Stimulated activated CD4-positive, alpha-beta T cell treated with anti-CD3 and anti-CD28 coated beads, TNF-alpha, amount 100 ng/mL, for 24 hours (primary cell): ENCODE data around the gene ATG16L2.

Source experiments
- DNase-seq, 3 experiments: peaks; one replicate each; pipeline ENCODE4 v3.0.0-alpha.2; 2020; ENCODE audit warnings: low read depth in 3 of 3

ATG16L2 gene, protein sequence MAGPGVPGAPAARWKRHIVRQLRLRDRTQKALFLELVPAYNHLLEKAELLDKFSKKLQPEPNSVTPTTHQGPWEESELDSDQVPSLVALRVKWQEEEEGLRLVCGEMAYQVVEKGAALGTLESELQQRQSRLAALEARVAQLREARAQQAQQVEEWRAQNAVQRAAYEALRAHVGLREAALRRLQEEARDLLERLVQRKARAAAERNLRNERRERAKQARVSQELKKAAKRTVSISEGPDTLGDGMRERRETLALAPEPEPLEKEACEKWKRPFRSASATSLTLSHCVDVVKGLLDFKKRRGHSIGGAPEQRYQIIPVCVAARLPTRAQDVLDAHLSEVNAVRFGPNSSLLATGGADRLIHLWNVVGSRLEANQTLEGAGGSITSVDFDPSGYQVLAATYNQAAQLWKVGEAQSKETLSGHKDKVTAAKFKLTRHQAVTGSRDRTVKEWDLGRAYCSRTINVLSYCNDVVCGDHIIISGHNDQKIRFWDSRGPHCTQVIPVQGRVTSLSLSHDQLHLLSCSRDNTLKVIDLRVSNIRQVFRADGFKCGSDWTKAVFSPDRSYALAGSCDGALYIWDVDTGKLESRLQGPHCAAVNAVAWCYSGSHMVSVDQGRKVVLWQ

DNA sequence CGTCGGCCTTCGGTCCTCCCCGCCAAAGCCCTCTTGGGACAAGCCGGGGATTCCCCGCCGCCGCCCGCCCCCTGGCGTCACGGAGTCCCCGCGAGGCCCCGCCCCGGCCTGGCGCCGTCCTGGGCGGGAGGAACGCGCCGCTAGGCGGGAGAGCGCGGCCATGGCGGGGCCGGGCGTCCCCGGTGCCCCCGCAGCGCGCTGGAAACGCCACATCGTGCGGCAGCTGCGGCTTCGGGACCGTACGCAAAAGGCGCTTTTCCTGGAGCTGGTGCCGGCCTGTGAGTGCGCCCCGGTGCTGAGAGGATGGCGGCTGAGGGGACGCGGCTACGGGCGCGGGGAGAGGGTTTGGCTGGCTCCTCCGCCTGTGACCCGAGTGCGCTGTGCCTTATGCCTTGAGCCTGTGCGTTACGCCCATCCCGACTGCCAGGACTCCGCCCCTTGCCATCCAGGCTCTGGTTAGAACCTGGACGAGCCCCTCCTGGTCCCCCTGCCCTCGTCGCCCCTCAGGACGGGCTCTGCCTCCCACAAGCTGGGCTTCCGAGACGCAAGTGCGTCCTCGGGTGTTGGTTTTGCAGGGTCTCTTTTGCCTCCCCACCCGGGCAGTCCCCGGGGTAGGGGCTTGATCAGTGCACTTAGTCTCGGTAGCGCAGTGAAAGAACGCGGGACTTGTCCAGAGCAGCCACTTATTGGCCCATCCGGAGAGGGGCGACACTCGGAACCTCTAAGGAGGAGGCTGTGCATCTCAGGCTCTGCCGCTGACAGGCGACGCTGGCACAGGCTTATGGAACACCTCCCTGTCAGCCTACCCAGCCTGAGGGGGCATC lies at the start of gene ATG16L2:
Gene ATG16L2 (plus strand): TSS at position 126 of the 824 bp plus-strand sequence. CDS start 35 bp downstream, at position 161.
- DNase-seq, result peak; percentile 73 to 87 (median 83)

DNA sequence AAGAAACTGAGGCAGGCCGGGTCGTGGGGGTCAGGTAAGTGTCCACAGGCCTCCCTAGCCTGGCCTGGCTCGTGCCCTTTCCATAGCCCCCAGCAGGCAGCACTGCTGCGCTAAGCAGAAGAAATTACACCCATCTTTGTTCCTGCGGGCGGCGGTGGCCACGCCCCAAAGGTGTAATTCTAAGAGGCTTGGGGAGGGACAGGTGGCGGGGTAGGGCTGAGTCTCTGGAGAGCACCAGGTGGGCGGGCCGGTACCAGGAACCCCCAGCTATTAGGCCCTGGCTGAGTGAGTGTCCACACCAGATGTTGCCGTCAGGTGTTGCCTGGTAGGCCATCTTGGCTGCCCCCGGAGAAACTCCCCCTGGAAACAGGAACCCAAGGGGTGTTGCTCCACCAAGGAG lies 49.7 kb upstream of the ATG16L2 start:
- no peak for DNase-seq

DNA sequence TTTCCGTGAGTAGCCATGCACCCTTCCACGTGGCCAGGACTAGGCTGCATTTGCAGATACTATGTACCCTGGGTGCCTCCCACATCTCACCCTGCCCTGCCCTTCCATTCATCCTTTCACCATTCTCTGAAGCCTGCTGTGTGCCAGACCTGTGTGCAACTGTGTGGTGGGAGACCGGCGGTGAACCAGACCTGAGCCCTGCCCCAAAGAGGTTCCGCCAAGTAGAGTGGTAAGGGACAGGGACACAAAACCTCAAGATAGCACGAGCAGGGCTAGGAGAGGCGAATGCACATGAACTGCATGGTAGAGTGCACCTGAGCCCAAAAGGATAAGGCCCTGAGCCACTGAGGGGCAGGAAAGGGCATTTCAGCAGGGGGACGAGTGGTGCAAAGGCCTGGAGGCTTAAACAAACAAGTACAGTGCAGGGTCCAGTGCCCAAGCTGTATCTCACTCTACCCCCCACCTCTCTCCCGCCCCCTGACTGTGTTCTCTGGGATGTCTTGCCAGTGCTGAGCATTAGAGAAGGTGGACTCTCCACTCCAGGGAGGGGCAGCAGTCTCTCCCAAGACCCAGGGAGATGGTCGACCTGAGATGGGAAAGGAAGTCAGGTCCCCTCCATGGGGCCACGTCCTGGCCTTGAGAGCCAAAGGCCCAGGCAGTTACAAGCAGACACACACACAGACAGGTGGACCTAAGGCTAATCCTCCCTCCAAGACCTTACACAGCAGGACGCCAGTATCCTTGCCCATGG lies 47.9 kb upstream of the ATG16L2 start:
- no peak for DNase-seq

DNA sequence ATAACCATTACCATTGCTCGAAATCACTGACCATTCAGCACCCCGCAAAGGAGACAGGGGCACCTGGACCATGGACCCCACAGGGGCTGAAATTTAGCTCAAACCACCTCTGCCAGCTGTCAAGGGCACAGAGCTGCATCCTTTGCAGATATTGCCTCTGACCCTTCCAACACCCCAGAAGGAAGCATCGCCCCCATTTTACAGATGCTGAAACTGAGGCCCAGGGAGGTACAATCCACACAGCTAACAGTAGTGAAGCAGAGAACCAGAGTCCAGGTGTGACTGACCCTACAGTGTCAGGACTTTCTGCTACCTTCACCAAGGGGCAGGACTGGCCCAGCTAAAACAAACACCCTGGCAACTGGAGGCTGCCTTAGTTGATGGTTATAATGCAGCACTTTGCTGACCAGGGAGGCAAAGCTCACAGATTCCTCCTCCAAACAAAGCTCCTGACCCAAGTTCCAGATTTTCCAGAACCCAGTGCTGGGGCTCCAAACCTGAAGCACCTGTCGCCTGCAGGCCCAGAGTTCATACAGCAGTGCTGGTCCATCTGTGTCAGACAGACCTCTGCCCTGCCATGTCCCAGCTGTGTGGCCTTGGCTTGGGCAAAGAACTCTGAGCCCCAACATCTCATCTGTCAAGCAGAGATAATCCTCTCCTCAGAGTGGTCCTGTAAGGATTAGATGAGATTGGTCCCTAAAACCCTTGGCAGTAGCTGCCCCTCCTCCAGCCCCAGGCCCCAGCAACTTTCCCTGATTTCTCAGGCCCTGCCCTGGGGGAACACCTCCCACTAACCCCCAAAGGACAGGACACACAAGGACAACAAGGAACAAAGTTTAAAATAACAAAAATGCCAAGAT lies 46.8 kb upstream of the ATG16L2 start:
- no peak for DNase-seq

DNA sequence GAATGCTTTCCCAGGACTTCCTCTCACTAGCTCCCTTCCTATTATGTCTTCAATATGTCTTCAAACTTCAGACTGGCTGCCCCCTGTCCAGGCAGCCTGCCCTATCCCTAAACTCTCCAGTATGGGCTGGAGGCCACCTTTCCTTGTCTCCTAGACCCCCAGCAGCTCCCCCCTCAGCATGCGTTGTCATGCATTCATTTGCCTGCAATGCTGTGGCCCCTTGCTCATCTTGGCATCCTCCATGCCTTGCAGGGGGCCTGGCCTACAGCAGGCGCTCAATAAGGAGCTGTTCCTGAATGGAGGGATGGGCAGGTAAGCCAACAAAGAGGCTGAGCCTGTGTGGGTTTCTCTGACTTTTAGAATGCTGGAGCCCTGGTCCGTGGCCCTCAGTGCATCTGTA lies 45.6 kb upstream of the ATG16L2 start:
- DNase-seq, result no peak

DNA sequence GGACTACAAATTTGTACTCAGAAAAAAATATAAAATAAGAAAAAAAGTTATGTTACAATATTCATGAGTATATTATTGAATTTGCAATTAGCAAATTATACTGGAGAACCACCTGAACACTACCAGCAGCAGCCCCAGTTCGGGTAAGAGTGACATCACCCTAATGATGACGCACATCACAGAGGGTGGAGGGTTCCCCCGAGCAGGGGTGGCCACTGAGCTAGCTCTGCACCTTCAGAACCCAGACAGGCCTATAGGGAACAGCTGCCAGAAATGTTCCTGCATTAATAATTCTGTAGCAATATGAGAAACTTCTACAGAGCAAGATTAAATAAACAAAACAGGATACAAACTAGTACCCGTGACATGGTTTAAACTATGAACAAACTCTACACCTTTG lies 44.5 kb upstream of the ATG16L2 start:
- no peak for DNase-seq

DNA sequence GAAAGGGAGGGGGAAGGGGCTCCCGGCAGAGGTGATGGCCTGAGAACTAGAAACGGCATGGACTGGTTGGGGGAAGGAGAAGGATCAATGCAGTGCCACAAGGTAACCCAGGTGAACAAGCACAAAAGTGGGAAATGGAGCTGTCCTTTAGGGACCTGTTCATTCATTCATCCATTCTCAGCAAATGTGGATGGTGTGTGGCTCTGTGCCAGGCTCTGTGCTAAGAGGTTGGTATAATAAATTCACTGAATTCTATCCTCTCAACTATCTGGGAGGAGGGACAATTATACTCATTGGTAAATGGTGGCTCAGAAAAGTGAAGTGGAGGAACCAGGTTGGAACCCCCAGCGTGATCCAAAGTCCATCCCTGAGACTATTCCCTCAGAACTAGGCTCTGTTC lies 43.4 kb upstream of the ATG16L2 start:
- no peak for DNase-seq

DNA sequence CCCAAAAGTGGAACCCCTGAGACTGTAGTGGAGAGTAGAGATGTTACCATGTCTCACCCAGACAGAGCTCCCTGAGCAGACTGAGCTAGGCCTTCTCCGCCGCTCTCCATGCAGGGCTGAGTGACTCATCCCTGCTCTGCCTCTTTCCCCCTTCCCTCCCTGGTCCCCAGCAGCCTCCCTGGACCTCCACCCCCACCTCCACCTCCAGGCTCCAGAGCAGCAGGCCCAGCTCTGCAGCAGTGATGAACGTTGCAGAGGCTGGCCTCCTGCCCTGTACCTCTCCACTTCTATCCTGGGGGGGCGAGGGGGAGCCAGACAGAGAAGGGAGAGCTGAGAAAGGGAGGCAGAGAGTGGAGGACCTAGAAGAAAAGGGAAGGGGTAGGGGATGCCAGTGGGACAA lies 42.7 kb upstream of the ATG16L2 start:
- DNase-seq, result no peak

DNA sequence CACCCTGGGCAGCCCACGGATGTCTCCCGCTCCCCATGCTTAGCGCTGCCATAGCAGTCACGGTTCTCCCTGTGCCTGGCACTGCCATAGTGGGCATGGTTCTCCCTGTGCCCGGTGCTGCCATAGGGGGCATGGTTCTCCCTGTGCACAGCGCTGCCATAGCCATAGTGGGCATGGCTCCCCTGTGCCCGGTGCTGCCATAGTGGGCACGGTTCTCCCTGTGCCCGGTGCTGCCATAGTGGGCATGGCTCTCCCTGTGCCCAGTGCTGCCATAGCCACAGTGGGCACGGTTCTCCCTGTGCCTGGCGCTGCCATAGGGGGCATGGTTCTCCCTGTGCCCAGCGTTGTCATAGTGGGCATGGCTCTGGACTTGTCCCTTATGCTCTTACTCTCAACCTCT lies 42.2 kb upstream of the ATG16L2 start:
- no peak for DNase-seq

DNA sequence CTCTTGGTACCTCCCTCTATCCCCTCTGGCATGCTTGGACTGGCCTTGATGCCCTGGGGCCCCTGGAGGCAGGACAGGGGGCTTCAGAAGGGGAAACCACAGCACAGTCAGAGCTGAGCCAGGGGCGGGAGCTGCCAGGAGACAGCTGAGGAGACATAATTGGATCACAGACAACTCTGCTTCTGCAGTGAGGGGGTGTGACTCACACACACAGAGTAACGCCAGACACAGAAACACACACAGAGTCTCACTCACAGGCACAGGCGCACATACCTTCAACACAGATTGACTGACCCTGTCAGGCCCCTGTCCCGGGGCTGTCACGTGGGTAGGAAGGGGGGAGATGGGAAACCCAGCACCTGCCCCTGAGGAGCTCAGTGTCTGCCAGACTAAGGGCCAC lies 40.9 kb upstream of the ATG16L2 start:
- no peak for DNase-seq

DNA sequence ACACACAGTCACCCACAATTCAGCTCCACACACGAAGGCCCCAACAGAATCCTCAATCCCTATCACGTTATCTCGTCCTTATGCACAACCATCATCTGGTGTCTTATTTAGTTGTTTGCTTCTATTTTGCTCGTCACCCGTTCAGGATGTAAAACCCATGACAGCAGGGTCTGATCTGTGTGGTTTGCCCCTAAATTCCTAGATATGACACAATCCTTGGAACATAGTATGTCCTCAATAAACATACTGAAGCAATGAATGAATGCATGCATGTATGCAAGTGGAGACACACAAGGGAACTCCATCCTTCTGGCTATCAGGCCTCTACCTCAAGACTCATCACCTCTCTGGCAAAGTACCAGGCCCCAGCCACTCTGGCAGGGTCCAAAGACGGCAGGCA lies 40.5 kb upstream of the ATG16L2 start:
- no peak for DNase-seq

DNA sequence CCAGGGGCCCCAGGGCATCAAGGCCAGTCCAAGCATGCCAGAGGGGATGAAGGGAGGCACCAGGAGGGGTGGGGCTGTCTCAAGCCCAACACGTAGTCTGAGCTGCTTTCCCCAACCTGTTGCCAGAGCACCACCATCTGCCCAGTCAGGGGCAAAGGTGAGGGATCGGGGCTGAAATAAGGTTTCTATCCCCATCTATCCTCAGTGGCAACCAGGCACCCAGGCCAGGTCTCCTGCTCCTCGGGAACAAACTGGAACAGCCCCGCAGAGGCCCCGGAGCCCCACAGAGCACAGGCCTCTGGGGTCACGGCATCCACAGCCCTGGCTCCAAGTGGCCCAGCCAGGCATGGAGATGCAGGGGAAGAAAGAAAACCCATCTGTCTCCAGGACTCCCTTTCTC lies 39.7 kb upstream of the ATG16L2 start:
- DNase-seq, result no peak

DNA sequence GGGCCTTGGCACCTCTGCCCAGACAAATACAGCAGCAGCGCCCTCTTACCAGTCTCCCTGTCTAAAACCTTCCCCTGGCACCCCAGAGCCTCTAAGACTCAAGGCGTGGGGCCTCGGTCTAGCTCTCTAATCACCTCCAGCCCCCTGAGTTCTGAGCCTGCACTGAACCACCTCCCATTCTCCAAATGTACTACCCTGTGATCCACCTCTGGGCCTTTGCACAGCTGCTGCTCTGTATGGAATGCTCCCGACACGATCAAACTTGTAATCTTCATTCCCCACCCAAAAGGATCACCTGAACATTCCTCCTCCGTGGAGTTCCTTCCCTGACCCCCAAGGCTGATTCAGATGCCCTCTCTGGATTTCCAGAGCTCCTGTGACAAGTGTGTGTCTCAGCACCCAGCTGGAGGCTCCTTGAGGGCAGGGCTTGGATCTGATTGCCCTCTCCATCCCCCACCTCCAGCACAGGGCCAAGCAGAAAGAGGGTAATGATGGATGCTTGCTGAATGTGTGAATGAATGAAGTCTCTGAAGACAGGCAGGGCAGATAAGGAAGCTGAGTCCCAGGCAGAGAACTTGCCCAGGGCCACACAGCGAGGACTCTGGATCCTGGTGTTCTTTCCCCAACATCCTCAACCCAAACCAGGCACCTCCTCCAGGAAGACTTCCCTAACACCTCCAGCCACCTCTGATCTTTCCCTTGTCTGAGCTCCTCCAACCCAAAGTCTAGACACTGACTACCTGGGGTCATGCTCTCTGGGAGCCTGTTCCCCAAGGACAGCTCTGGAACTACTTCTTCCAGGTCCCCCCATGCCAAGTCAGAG lies 38.7 kb upstream of the ATG16L2 start:
- DNase-seq, result no peak

DNA sequence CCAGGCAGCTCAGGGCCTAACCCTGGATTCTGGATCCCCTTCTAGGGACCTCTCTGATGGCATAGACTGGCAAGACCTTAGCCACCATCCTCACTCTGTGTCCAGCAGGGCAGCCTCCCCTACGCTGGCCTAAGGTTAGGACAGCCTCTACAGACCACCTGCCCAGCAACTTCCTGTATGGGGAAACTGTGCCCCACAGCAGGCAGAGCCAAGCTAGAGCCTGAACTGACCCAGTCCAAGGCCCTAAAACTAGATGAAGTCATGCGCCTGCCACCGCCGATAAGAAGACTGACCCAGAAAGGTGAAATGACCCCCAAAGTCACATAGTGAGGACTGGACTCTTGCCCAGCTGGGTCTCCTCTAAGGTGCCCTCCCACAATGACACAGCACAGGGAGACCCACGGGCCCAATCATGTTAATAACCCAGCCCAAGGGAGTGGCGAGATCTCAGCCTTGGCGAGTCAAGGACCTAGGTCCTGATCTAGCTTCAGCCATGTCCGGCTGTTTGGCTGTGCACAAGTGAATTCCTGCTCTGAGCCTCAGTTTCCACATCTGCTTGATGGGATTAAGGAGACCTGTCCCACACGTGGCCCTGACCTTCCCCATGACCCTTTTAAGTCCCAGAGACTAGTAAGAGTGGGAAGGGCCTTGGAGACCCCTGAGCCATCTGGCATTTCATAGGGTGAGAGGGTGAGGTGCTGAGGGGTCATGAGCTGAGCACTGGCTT lies 37.9 kb upstream of the ATG16L2 start:
- DNase-seq, result no peak

DNA sequence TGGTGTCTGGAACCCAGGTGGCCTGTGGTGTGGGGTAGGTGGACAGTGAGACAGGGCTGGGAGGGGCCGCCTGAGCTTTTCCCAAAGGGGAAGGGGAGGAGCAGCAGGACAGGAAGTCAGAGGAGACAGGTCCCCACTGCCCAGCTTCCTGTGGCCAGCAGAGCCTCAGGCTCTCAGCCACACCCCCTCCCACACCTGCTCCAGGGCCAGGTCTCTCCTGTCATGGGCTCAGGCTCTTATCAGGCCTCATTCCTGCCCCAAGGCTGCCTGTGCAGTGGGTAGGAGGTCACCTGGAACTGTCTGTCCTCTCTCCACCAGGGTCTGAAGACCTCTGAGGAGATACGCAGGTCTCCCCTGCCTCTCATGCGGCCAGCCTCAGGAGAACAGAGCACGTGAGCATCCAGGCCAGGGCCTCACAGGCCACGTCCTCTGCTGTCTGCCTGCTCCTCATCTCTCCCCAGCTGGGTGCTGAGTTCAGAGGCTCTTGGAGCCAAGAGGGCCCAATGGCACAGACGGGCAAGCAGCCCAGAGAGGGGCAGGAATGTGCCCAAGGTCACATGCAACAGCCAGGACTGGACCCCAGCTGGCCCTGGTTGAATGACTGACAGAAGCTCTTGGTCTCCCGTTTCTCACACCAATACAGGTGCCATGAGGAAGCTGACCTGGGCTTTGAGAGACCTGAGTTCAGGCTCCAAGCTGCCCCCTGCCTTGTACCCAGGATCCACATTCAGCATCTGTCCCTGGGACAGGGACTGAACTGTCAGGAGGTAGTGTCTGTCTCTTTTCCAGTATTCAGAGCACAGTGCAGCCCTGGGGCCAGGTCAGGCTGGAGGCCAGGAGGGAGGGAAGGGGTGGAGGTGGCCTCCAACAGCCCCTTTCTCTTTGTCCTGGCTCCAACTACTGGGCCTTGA lies 37.1 kb upstream of the ATG16L2 start:
- no peak for DNase-seq

DNA sequence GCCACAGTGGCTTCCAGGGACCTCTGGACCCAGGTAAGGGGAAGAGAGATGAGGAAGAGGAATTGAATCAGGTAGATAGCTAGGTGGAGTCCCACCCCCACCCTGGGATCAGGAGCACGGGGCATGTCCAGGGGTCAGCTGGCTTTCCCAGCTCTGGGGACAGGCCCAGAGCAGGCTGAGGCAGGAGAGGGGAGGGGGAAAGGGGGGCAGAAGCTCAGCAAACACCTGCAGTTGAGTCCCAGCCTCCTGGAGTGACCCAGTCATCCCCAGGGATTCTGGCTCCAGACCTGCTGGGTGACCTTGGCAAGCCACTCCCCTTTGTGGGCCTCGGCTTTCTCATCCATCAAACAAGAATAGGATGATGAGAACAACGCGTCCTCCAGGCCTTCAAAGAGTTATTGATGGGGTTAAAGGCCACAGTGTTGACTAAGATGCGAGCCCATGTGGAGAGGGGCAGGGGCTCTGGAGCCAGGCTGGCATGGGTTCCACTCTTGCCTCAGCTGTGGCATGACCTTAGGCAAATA lies 36.4 kb upstream of the ATG16L2 start:
- no peak for DNase-seq

DNA sequence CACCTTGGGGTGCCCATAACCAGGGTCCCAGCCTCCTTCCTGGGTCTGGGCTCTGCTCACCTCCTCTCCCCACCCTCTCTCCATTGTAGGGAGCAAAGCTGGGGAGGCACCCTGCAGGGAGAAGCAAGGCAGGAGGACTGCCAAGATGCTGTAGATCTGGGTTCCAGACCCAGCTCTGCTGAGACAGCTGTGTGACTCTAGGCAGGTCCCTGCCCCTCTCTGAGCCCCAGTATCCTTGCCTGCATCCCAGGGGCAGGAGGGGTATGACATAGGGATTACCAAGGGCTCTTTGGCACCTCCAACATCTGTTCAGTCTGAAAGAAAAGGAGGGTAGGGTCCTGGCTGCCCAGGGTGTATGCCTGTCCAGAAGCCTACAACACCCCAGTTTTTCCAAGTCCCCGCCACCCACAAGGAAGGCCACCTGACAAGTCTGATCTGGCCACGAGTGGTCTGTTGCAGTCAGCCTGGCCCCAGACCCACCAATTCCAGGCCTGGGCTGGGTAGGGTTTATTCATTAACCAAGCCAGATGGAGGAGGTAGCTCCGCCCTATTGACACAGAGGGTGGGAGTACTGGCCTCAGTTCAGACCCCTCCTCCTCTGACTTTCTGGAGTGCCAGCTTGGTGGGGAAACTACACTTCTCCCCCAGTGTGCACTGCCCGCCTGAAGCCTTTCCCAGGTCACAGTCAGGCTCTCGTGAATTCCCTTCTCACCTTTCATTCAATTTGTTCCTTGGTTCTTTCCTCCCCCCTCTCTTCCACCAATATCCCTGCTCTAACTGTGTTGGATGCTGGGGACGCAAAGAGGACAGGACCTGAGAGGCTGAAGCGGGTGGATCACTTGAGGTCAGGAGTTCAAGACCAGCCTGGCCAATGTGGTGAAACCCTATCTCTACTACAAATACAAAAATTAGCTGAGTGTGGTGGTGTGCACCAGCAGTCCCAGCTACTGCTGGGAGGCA lies 35.4 kb upstream of the ATG16L2 start:
- DNase-seq, result no peak
